HCT116 (cell line): Measurements from ENCODE around the gene MALSU1.

Experiments used
- CTCF ChIP-seq, 3 experiments: fragments of 200-600 bp in 1 of 3; sonication (generic) in 1 of 3; IDR thresholded peaks in 2 of 3; conservative IDR thresholded peaks in 1 of 3; 2 replicates each; pipeline ENCODE4 v1.5.1; 2012 to 2017; ENCODE audit warnings: low read depth in 2 of 3, low read length in 2 of 3, antibody characterized with exemption in 1 of 3, borderline replicate concordance in 1 of 3, control low read depth in 1 of 3, mild to moderate bottlenecking in 1 of 3, mixed read lengths in 1 of 3, mixed run types in 1 of 3, moderate library complexity in 1 of 3; ENCODE audit not compliant: insufficient read depth in 1 of 3
- ELF1 ChIP-seq: IDR thresholded peaks from 2 replicates; pipeline ENCODE4 v1.6.1; 2012; ENCODE audit warnings: low read depth, borderline replicate concordance
- FOSL1 ChIP-seq: IDR thresholded peaks from 2 replicates; pipeline ENCODE4 v1.6.1; 2012; ENCODE audit warnings: low read depth
- POLR2A ChIP-seq: IDR thresholded peaks from 2 replicates; pipeline ENCODE4 v1.7.0; 2011; ENCODE audit warnings: borderline replicate concordance; ENCODE audit not compliant: insufficient read depth, insufficient read length; ENCODE audit errors: extremely low read depth
- POLR2AphosphoS5 ChIP-seq: IDR thresholded peaks from 2 replicates; pipeline ENCODE4 v1.6.1; 2011; ENCODE audit warnings: mild to moderate bottlenecking, low read depth, low read length, moderate library complexity
- RAD21 ChIP-seq: IDR thresholded peaks from 2 replicates; pipeline ENCODE4 v1.6.1; 2012; ENCODE audit warnings: low read depth, mild to moderate bottlenecking
- SRF ChIP-seq: IDR thresholded peaks from 2 replicates; pipeline ENCODE4 v1.6.1; 2012; ENCODE audit warnings: low read depth
- YY1 ChIP-seq: IDR thresholded peaks from 2 replicates; pipeline ENCODE4 v1.6.1; 2011; ENCODE audit warnings: low read length, low read depth, moderate library complexity, mild to moderate bottlenecking; ENCODE audit not compliant: insufficient replicate concordance; ENCODE audit errors: extremely low read depth

GRCh38 chr7:23335621-23336020 lies 36.5 kb downstream of the MALSU1 start:
- TF ChIP-seq ELF1 = no peak
- no peak for TF ChIP-seq YY1
- TF ChIP-seq CTCF (IDR thresholded peaks at IDR 0.05 in 2 of 3, conservative IDR thresholded peaks at IDR 0.05 in 1 of 3; ENCODE audit: borderline replicate concordance in 1 of 3, insufficient read depth in 1 of 3, low read depth in 2 of 3, low read length in 2 of 3) = no peak
- no peak for TF ChIP-seq POLR2A
- no peak for TF ChIP-seq RAD21
- no peak for TF ChIP-seq FOSL1
- no peak for TF ChIP-seq POLR2AphosphoS5
- no peak for TF ChIP-seq SRF
